Ascending aorta (tissue), 2 donors: ENCODE data around the gene IFNGR1. TPM values are rescaled to one million over a fixed set of nuclear protein-coding genes. Genes with fewer than 3 reads are reported as not detected.
A peak's percentile ranks its signal among the peaks of the same experiment; 100 is the strongest.
"Not testable (repeated sequence)": the region's sequence is repeated elsewhere in the genome, so short reads cannot be mapped to it uniquely, and the experiment has no call there.

Experiments
- DNase-seq, 2 donors: peaks; one replicate each; pipeline ENCODE4 v3.0.0-alpha.2; 2019; ENCODE audit warnings: low spot score in 2 of 2
- H3K27ac ChIP-seq, 2 donors: fragments of 200-600 bp; sonication (generic); one replicate each; pipeline ENCODE4 v1.5.1; 2016 to 2017; ENCODE audit warnings: mild to moderate bottlenecking in 1 of 2
- H3K27me3 ChIP-seq: fragments of 200-600 bp; sonication (generic); one replicate; pipeline ENCODE4 v1.5.1; 2017
- H3K36me3 ChIP-seq, 2 donors: fragments of 200-600 bp; sonication (generic); one replicate each; pipeline ENCODE4 v1.5.1; 2016
- H3K4me1 ChIP-seq, 2 donors: fragments of 200-600 bp; sonication (generic); one replicate each; pipeline ENCODE4 v1.5.1; 2016 to 2017; ENCODE audit warnings: mild to moderate bottlenecking in 1 of 2
- H3K4me3 ChIP-seq, 2 donors: fragments of 200-600 bp; sonication (generic); one replicate each; pipeline ENCODE4 v1.5.1; 2016 to 2017; ENCODE audit warnings: mild to moderate bottlenecking in 1 of 2
- H3K9me3 ChIP-seq, 2 donors: fragments of 200-600 bp; sonication (generic); one replicate each; pipeline ENCODE4 v1.5.1; 2016
- intact Hi-C: fragments of 100-400 bp; cut with DNase I; formaldehyde crosslinking; loops from one replicate; pipeline ENCODE4 v1.15.1; 2023
- total RNA-seq: library from RNA; depleted of rRNA; stranded (reverse); fragments of >200 nt; gene quantifications from one replicate; pipeline ENCODE4 v1.1.0, GENCODE V29; 2016
- TF ChIP-seq, protein P1 (sequence below), 3 experiments: fragments of 200-600 bp in 2 of 3; fragments of 450-650 bp in 1 of 3; sonication (generic) in 2 of 3; IDR thresholded peaks; one replicate each; pipeline ENCODE4 v1.5.1; 2016 to 2019; ENCODE audit warnings: antibody characterized with exemption in 3 of 3, mild to moderate bottlenecking in 1 of 3, moderate library complexity in 1 of 3

IFNGR1 gene
- total RNA-seq, 1 donor from 2014 or later = 47.7 TPM

DNA sequence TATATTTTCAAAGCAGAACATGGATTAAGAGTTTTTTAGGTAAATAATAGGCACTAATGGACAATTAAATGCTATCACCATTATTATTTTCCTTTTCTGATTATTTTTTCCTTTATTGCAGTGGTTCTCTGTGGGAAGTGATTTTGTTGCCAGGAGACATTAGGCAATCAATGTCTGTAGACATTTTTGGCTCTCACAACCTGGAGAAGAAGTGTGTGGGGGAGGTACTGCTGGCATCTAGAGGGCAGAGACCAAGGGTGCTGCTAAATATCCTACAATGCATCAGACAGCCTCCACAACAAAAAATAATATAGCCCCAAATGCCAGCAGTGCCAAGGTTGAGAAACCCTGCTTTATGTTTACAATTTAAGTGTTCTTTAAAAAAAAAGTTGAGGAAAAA is 8.3 kb downstream of the IFNGR1 start:
- intact Hi-C loops = loop anchor here (10.0 kb wide), 2 partner anchors 926 to 1716 kb away; partner anchors contain the start of genes AHI1 and BCLAF1
- TF ChIP-seq, protein P1, sequence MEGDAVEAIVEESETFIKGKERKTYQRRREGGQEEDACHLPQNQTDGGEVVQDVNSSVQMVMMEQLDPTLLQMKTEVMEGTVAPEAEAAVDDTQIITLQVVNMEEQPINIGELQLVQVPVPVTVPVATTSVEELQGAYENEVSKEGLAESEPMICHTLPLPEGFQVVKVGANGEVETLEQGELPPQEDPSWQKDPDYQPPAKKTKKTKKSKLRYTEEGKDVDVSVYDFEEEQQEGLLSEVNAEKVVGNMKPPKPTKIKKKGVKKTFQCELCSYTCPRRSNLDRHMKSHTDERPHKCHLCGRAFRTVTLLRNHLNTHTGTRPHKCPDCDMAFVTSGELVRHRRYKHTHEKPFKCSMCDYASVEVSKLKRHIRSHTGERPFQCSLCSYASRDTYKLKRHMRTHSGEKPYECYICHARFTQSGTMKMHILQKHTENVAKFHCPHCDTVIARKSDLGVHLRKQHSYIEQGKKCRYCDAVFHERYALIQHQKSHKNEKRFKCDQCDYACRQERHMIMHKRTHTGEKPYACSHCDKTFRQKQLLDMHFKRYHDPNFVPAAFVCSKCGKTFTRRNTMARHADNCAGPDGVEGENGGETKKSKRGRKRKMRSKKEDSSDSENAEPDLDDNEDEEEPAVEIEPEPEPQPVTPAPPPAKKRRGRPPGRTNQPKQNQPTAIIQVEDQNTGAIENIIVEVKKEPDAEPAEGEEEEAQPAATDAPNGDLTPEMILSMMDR (IDR thresholded peaks at IDR 0.05) = no peak

GRCh38 chr6:137208279-137208678 is 10.9 kb downstream of the IFNGR1 start:
- no peaks in the 10 kb centered on the region for H3K27me3 ChIP-seq
- H3K4me3 ChIP-seq = no peak overlapping the region
- peaks cover 14 to 38% of the 10 kb centered on the region in 2 donors for H3K36me3 ChIP-seq
- no peaks in the 10 kb centered on the region for H3K9me3 ChIP-seq
- H3K27ac ChIP-seq = no peak overlapping the region
- intact Hi-C loops = no loop called here
- TF ChIP-seq, protein P1 (IDR thresholded peaks at IDR 0.05) = no peak
- H3K4me1 ChIP-seq = peaks cover 4 to 38% of the 10 kb centered on the region in 2 donors
- no peak for DNase-seq

More for the DNA sequence above, 8.3 kb downstream of the IFNGR1 start:
- DNase-seq = no peak
- no peak overlapping the region for H3K4me3 ChIP-seq
- no peaks in the 10 kb centered on the region for H3K27me3 ChIP-seq
- peak overlapping the region; percentile 7 to 13 for H3K27ac ChIP-seq
- H3K4me1 ChIP-seq = peaks cover 8 to 61% of the 10 kb centered on the region in 2 donors
- no peaks in the 10 kb centered on the region for H3K9me3 ChIP-seq
- peaks cover 0 to 12% of the 10 kb centered on the region in 2 donors for H3K36me3 ChIP-seq

DNA sequence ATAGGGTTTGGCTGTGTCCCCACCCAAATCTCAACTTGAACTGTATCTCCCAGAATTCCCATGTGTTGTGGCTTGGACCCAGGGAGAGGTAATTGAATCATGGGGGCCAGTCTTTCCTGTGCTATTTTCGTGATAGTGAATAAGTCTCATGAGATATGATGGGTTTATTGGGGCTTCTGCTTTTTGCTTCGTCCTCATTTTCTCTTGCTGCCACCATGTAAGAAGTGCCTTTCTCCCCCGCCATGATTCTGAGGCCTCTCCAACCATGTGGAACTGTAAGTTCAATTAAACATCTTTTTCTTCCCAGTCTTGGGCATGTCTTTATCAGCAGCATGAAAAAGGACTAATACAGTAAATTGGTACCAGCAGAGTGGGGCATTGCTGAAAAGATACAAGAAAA is 11.7 kb downstream of the IFNGR1 start:
- H3K9me3 ChIP-seq, DNase-seq, intact Hi-C loops, H3K27ac ChIP-seq, H3K4me3 ChIP-seq, H3K27me3 ChIP-seq: not testable (repeated sequence)
- Histone ChIP-seq H3K4me1 (peaks cover 4 to 32% of the 10 kb centered on the region in 2 donors), H3K36me3 (peaks cover 22 to 46% of the 10 kb centered on the region in 2 donors)

GRCh38 chr6:137206577-137206976 is 12.6 kb downstream of the IFNGR1 start:
- Histone ChIP-seq H3K4me3 (no peak overlapping the region), H3K27ac (no peak overlapping the region), H3K27me3 (no peaks in the 10 kb centered on the region), H3K36me3 (peaks cover 29 to 52% of the 10 kb centered on the region in 2 donors), H3K9me3 (no peaks in the 10 kb centered on the region), H3K4me1 (peaks cover 0 to 25% of the 10 kb centered on the region in 2 donors)
- intact Hi-C loops = no loop called here
- no peak for DNase-seq
- TF ChIP-seq, protein P1 (IDR thresholded peaks at IDR 0.05) = no peak

DNA sequence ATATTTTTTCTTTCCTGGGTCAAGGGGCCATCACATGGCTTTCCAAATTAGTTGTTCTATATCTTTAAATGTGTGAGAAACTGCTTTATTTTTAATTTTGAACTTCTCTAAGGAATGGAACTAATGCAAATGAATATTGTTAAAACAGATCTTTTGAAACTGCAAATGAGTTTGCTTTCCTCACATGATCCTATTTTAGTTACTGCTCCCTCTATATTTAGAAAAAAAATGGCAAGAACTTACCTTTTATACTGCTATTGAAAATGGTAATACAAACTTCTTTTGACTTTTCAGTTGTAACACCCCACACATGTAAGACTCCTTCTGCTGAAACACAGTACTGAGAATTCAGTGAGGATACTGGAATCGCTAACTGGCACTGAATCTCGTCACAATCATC is 15.9 kb downstream of the IFNGR1 start:
- no peaks in the 10 kb centered on the region for H3K27me3 ChIP-seq
- no peak for DNase-seq
- H3K9me3 ChIP-seq = no peaks in the 10 kb centered on the region
- H3K4me3 ChIP-seq = no peak overlapping the region
- TF ChIP-seq, protein P1 (IDR thresholded peaks at IDR 0.05) = no peak
- H3K4me1 ChIP-seq = peaks cover 0 to 9% of the 10 kb centered on the region in 2 donors
- intact Hi-C loops = loop anchor here (5.0 kb wide), 1 partner anchor 114 kb away; no protein-coding TSS in a partner anchor
- H3K27ac ChIP-seq = no peak overlapping the region
- H3K36me3 ChIP-seq = peaks cover 52 to 79% of the 10 kb centered on the region in 2 donors

DNA sequence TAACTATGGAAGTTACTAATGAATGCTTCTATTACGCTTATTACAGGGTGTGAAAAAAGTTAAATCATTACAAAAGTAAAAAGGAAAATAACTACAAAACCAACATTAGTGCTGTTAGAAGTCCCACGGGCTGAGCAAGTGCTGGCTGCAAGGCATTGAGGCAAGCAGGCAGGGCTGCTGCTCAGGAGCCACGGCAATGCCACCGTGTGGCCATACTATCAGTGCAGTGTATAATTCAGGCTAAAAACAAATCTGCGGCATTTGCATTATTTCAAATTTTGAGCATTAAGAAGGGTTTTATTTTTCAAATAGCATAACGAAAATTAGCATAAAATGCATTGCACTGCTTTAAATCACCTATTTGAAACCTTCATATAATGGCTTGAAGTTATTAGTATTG is 17.1 kb downstream of the IFNGR1 start:
- intact Hi-C loops = loop anchor here (5.0 kb wide), 1 partner anchor 115 kb away; no protein-coding TSS in a partner anchor
- H3K4me3 ChIP-seq = no peak overlapping the region
- no peak for DNase-seq
- no peaks in the 10 kb centered on the region for H3K9me3 ChIP-seq
- peaks cover 0 to 9% of the 10 kb centered on the region in 2 donors for H3K4me1 ChIP-seq
- TF ChIP-seq, protein P1 (IDR thresholded peaks at IDR 0.05) = peak in 2 of 3 experiments; percentile 5
- H3K27ac ChIP-seq = no peak overlapping the region
- peaks cover 57 to 88% of the 10 kb centered on the region in 2 donors for H3K36me3 ChIP-seq
- H3K27me3 ChIP-seq = no peaks in the 10 kb centered on the region
